GM19239 (cell line): ENCODE results near the gene BRD3OS.

ENCODE experiments used
- DNase-seq: peaks from one replicate; pipeline ENCODE4 v3.0.0; 2011; ENCODE audit warnings: low spot score; ENCODE audit not compliant: insufficient read length
- FAIRE-seq: peaks from 2 replicates; lab custom pipeline; 2011; peaks lifted over from hg19 to GRCh38; lab: Jason Lieb, UNC

Gene BRD3OS

GRCh38 chr9:134003237-134003636 is 22.0 kb upstream of the BRD3OS start:
- DNase-seq: no peak
- FAIRE-seq: no peak

- DNase-seq: no peak
- FAIRE-seq: no peak
These were observed 21.0 kb upstream of the BRD3OS start for GRCh38 chr9:134004131-134004873.

GRCh38 chr9:134004881-134005280 is 20.4 kb upstream of the BRD3OS start:
- DNase-seq: no peak
- FAIRE-seq: no peak

- no peak for FAIRE-seq
These were observed 19.9 kb upstream of the BRD3OS start for GRCh38 chr9:134005381-134005780.

GRCh38 chr9:134007150-134007549 is 18.1 kb upstream of the BRD3OS start:
- FAIRE-seq (no peak), DNase-seq (no peak)

More at GRCh38 chr9:134005381-134005780, 19.9 kb upstream of the BRD3OS start:
- DNase-seq: no peak

GRCh38 chr9:134007571-134007970 is 17.7 kb upstream of the BRD3OS start:
- no peak for DNase-seq
- no peak for FAIRE-seq

GRCh38 chr9:134010310-134011173 is 14.7 kb upstream of the BRD3OS start:
- no peak for DNase-seq
- no peak for FAIRE-seq

- DNase-seq (no peak), FAIRE-seq (no peak)
These were observed 13.9 kb upstream of the BRD3OS start for GRCh38 chr9:134011401-134011800.

GRCh38 chr9:134014946-134015345 is 10.3 kb upstream of the BRD3OS start:
- DNase-seq (no peak), FAIRE-seq (no peak)

GRCh38 chr9:134024214-134024792 is 978 bp upstream of the BRD3OS start:
- DNase-seq (no peak), FAIRE-seq (no peak)

- DNase-seq: peak; percentile 76
These were observed 593 bp downstream of the BRD3OS start for GRCh38 chr9:134025606-134026541.

GRCh38 chr9:134026581-134026980 is 1.3 kb downstream of the BRD3OS start:
- FAIRE-seq: no peak
- DNase-seq: no peak

More at GRCh38 chr9:134025606-134026541, 593 bp downstream of the BRD3OS start:
- FAIRE-seq: peak; percentile 80

- DNase-seq (no peak), FAIRE-seq (no peak)
These were observed 1.7 kb downstream of the BRD3OS start for GRCh38 chr9:134026981-134027380.

- FAIRE-seq: no peak
- no peak for DNase-seq
These were observed 2.3 kb downstream of the BRD3OS start for GRCh38 chr9:134027561-134027960.

GRCh38 chr9:134028076-134028475 is 2.8 kb downstream of the BRD3OS start:
- no peak for DNase-seq
- no peak for FAIRE-seq

GRCh38 chr9:134028575-134029247 is 3.4 kb downstream of the BRD3OS start:
- DNase-seq (no peak), FAIRE-seq (no peak)

GRCh38 chr9:134029248-134030226 is 4.3 kb downstream of the BRD3OS start:
- FAIRE-seq (no peak), DNase-seq (no peak)

GRCh38 chr9:134030821-134031470 is 5.7 kb downstream of the BRD3OS start:
- no peak for FAIRE-seq

More at GRCh38 chr9:134030821-134031470, 5.7 kb downstream of the BRD3OS start:
- DNase-seq: no peak
